GM18507 (cell line): ENCODE measurements around the gene TAC4.

Experiments used
- DNase-seq: peaks from one replicate; pipeline ENCODE4 v3.0.0; 2011; ENCODE audit warnings: low read depth; ENCODE audit not compliant: insufficient read length; ENCODE audit errors: extremely low spot score
- FAIRE-seq: peaks from 2 replicates; lab custom pipeline; 2011; peaks lifted over from hg19 to GRCh38; lab: Jason Lieb, UNC

The TAC4 gene, protein sequence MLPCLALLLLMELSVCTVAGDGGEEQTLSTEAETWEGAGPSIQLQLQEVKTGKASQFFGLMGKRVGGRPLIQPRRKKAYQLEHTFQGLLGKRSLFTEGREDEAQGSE

DNA sequence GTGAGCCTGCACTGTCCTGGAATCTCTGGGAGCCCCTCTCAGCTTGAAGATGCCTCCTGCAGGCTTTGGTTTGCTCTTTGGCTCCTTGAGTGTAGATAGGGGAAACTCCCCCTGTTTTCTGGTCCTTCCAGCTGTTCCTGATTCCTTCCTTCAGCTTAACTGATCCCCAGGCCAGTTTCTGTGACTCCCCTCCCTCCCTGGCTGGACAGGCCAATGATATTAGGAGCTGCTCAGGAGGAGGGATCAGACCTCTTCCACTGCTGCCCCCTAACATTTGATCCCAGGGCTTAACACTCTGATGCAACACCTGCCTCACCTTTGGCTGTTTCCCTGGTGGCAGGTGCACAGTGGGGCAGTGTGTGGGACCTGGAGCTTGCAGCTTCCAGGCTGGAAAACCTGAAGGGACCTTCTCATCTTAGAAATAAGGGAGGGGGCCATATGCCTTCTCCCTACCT lies at the start of gene TAC4:
TAC4 (minus strand) TSS at position 51 of the 455 bp plus-strand sequence. CDS start 52 bp downstream, outside the sequence.
- DNase-seq (no peak), FAIRE-seq (no peak)

GRCh38 chr17:49896860-49897259 lies 49.0 kb upstream of the TAC4 start:
- no peak for FAIRE-seq
- DNase-seq = no peak

DNA sequence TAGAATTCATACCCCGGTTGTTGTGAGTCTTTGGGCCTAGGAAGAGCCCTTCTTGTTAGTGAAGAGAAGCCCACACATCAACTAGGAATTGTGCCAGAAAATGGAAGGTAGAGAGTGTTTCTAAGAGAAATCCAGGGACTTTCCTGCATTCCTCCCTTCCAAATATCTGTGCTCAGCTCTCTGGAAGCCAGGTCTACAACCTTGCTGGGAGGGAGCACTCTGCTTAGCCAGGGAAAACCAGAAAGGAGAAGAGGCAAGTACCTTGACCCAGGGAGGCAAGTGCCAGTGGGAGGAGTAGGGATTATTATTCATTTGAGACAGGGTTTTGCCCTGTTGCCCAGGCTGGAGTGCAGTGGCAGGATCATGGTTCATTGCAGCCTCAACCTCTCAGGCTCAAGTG lies 48.4 kb upstream of the TAC4 start:
- FAIRE-seq (no peak), DNase-seq (no peak)

DNA sequence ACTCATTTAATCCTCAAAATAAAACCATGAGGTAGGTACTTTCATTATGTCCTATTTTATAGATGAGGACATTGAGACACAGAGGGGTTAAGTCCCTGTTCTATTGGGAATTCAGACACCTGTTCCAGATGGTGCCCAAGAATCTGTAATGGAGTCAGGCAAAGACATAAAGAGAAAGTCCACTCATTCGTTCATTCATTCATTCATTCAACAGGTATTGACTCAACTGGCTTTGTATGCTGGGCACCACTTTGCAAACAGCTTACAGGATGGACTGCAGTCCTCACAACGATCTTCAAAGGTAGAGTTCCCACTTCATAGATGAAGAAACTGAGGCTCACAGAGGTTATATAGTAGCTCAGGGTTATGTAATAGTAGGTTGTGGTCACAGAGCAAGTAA lies 47.9 kb upstream of the TAC4 start:
- FAIRE-seq (no peak), DNase-seq (no peak)

GRCh38 chr17:49894761-49895160 lies 46.9 kb upstream of the TAC4 start:
- no peak for FAIRE-seq

GRCh38 chr17:49891694-49892389 lies 44.0 kb upstream of the TAC4 start:
- FAIRE-seq (no peak), DNase-seq (no peak)

More at GRCh38 chr17:49894761-49895160, 46.9 kb upstream of the TAC4 start:
- DNase-seq = no peak

GRCh38 chr17:49891271-49891670 lies 43.4 kb upstream of the TAC4 start:
- FAIRE-seq (no peak), DNase-seq (no peak)

DNA sequence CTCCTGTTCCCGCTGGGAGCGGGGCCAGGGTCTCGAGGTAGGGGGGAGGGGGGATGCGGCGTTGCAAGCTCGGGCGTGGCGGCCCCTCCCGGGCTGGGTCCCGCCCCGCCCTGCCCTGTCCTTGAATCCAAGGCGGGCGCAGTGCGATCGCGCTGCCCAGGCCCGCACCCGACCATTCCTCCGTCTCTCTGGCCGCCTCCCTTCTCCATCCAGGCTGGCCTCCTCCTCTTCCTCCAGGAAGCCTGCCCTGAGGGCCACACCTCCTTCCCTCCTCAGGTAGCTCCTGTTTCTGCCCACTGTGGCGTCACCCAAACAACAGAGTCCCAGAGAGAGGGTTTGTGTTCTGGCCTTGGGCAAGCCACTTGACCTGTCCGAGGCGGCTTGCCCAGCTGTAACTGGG lies 43.0 kb upstream of the TAC4 start:
- FAIRE-seq (no peak), DNase-seq (no peak)

DNA sequence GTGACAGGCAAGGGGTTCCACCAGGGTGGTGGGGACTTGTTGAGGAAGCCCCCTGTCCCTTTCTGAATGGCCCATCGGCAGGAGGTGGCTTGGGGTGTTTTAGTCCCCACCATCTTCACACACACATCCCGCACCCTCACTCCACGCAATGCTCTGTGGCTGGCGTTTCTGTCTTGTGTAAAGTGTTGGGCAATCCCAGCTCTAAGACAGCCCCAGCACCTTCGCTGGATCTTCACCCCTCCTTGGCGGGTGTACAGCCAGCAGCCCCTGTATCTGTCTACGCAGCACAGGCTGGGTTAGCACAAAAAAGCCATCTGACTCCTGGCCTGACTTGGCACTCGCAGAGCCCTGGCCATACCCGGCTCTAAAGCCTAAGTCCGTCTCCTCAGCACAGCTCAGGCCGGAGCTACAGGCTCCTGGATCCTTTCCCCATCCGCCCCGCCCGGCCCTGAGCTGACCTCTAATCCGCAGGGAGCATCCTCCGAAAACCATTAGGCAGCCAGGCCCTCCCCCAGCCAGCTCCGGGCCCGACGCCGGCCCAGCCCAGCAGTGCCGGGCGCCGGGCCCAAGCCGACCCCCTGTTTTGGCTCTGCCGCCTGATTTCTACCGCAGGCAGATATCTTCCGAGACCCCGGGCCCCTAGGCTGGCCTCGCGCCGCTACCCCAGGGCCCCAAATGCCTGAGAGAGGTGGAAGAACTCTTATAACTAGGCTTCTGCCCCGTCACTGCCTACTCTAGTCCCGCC lies 42.4 kb upstream of the TAC4 start:
- no peak for FAIRE-seq
- DNase-seq = no peak

GRCh38 chr17:49889500-49889899 lies 41.6 kb upstream of the TAC4 start:
- no peak for DNase-seq
- FAIRE-seq = no peak

GRCh38 chr17:49887744-49888360 lies 40.0 kb upstream of the TAC4 start:
- FAIRE-seq = no peak
- DNase-seq = no peak

- DNase-seq (no peak), FAIRE-seq (no peak)
Measured at GRCh38 chr17:49887086-49887743, 39.3 kb upstream of the TAC4 start.

GRCh38 chr17:49886036-49886435 lies 38.2 kb upstream of the TAC4 start:
- FAIRE-seq (no peak), DNase-seq (no peak)

GRCh38 chr17:49882434-49882833 lies 34.6 kb upstream of the TAC4 start:
- no peak for FAIRE-seq
- DNase-seq = no peak

DNA sequence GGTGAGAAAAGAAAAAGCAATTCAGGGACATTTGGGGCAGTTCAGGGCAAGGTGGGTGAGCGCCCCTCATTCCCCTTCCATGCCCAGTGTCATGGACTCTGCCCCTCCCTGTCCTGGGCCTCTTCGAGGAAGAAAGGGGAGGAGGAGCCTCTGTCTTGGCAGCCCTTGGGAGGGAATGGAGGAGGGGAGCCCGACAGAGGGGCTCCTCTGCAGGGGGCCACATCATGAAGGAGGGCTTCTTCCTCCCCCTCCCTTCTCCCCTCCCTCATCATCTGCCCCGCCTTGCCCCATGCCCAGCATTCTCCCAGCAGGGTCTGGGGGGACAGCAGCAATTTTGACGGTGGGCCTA lies 33.2 kb upstream of the TAC4 start:
- no peak for DNase-seq
- no peak for FAIRE-seq

DNA sequence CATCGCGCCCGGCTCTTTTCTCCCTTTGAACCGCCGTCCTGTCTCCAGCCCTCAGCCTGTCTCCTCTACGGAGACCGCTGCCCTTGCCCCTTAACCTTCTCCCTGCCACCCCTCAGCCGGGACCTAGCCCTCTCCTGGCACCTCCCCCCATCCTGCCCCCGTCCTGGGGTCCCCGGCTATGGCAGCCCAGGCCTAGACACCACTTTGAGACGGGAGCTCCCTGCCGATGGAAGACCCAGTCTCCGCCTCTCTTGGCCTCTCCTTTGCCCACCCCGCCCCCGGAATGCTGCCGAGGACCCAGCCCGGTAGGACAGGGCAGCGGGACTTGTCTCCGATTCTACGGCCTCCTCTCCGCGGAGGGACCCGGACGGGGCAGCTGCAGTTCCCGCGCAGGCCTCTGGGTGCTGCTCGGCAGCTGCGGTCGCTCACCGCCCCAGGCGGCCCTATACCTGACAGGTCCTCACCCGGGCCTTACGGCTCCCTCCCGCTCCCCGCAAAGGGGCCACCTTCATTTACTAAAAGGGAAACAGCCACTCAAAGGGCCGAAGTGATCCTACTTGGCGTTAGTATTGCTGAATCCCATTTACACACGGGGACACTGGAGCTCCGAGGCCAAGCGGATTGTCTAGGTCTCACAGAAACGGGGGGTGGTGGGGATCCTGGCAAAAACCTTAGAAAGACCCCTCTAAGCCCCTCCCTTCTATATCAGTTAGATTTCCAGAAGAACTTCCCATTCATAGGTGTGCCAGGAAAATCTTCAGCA lies 32.6 kb upstream of the TAC4 start:
- FAIRE-seq (peak; percentile 36), DNase-seq (peak; percentile 87)

- DNase-seq (no peak), FAIRE-seq (no peak)
Measured at GRCh38 chr17:49878931-49879904, 31.3 kb upstream of the TAC4 start.

GRCh38 chr17:49875685-49876084 lies 27.8 kb upstream of the TAC4 start:
- DNase-seq (no peak), FAIRE-seq (no peak)
